Pancreas (tissue), 10 donors: ENCODE data around the gene CIB1. TPM values are rescaled to one million over a fixed set of nuclear protein-coding genes. Genes with fewer than 3 reads are reported as not detected.

Experiments
- ATAC-seq, 4 donors: fragments of 200-7000 bp; cut with Tn5 transposase; one replicate each; pipeline versions ENCODE4 v1.8.0 to v1.9.1; 2020; ENCODE audit warnings: mild to moderate bottlenecking in 4 of 4, moderate library complexity in 4 of 4
- DNase-seq, 6 donors: peaks; one replicate each; pipeline ENCODE4 v3.0.0-alpha.2; 2020
- FAIRE-seq: peaks from 2 replicates; lab custom pipeline; 2012; peaks lifted over from hg19 to GRCh38; lab: Jason Lieb, UNC
- H3K27ac ChIP-seq, 4 donors: fragments of 200-600 bp; sonication (generic); 1 replicate in 3 of 4; 2 replicates in 1 of 4; pipeline versions ENCODE4 v1.5.0 to v1.8.0; 2020
- H3K27me3 ChIP-seq, 4 donors: fragments of 200-600 bp; one replicate each; pipeline ENCODE4 v1.8.0; 2021
- H3K36me3 ChIP-seq, 3 donors: fragments of 200-600 bp; sonication (generic) in 1 of 3; one replicate each; pipeline versions ENCODE4 v1.5.0 to v1.8.0; 2020 to 2021
- H3K4me1 ChIP-seq, 3 donors: fragments of 200-600 bp; one replicate each; pipeline ENCODE4 v1.8.0; 2021
- H3K4me3 ChIP-seq, 4 donors: fragments of 200-600 bp; sonication (generic) in 2 of 4; one replicate each; pipeline versions ENCODE4 v1.5.0 to v1.8.0; 2020 to 2021
- H3K9me3 ChIP-seq, 4 donors: fragments of 200-600 bp; one replicate each; pipeline ENCODE4 v1.8.0; 2021
- WGBS, 2 donors: extraction: QIAGEN DNeasy Blood & Tissue Kit; methylation state at CpG; one replicate each; pipeline ENCODE4 v1.1.7; 2013; 5-methylcytosine and 5-hydroxymethylcytosine counted together
- intact Hi-C, 3 donors: fragments of 100-400 bp; cut with DNase I; formaldehyde crosslinking; loops; one replicate each; pipeline versions ENCODE4 v1.11.1 to v1.14.2; 2022
- polyA plus RNA-seq, 2 donors: library from polyadenylated mRNA; stranded (reverse); fragments of 200-250 nt; gene quantifications; one replicate each; pipeline ENCODE4 v1.2.3, GENCODE V29; 2013
- total RNA-seq, 6 donors: library from RNA; stranded (reverse); fragmentation: NEBNext Ultra II Directional in 4 of 6; extraction: Animal tissue kit (Norgen Biotek cat#: 25700) in 4 of 6; gene quantifications; one replicate each; pipeline versions ENCODE4 v1.2.1 to v1.2.4, GENCODE V29; 2021 to 2023
- TF ChIP-seq, protein P1 (sequence below), 4 donors: fragments of 200-600 bp; sonication (generic) in 3 of 4; IDR thresholded peaks; one replicate each; pipeline versions ENCODE4 v1.5.0 to v1.8.0; 2021; ENCODE audit warnings: antibody characterized with exemption in 4 of 4
- donor health status: healthy with polysubstance abuse.
- donor health status: DM: no; HTN: no; CAD: no; lungs with moderate emphysema.
- donor health status: DM: no; HTN: no; CAD: no.
- donor health status: control.
- donor health status: control.
- donor health status: Bipolar disorder and iron deficiency.
- donor health status: DM: yes; HTN: yes; CAD: no.
- donor health status: DM: no; HTN: no; CAD: no.
- donor health status: DM: no; HTN: no; CAD: no.
- donor health status: DM: yes; HTN: yes; CAD: no.

Gene CIB1
- total and polyA plus RNA-seq, 8 donors, result 70.4 to 162 (median 82.9) TPM

DNA sequence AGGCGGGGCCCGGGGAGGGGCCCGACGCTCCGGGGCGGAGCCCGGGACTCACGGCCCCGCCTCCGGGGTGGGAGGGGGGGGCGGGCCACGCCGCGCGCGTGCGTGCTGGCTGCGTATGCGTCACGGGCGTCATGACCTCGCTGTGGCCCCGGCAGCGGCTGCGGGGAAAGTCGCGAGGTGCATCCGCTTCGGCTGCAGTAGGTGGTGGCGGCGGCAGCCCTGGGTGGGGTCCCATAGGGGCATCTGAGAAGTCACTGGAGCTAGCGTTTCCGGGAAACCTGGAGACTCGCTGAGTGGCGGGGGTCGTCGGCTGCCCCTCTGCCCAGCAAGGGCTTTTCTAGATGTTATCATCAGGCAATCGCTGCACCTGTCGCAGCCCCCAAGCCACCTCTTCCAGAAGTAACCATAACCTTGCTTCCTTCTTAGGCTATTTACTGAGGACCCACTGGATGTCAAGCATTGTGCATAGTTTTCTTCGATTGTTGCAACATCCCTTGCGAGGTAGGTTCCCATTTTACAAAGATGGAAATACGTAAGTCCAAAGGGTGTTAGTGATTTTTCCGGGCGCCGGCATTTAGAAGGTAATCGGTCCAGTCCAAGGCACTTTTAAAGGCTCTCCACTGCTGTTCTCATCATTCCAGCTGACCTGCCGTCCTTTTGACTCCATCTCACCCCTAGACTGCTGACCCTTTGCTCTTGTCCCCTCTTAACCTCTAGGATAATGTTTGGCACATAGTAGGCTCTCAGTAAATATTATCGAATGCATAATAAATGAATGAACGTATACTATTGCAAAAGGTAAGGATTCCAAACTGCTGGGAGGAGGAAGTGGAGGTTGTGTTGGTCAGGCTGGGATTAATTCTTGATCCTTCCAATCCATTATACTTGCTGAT is 601 bp upstream of the CIB1 start, which contains the start of gene GDPGP1:
TSS of gene GDPGP1 (plus strand) at position 114 of the 893 bp plus-strand sequence. CDS start 6,700 bp downstream, outside the sequence.
- peak in 2 of 6 donors; percentile 12 to 31 for DNase-seq

DNA sequence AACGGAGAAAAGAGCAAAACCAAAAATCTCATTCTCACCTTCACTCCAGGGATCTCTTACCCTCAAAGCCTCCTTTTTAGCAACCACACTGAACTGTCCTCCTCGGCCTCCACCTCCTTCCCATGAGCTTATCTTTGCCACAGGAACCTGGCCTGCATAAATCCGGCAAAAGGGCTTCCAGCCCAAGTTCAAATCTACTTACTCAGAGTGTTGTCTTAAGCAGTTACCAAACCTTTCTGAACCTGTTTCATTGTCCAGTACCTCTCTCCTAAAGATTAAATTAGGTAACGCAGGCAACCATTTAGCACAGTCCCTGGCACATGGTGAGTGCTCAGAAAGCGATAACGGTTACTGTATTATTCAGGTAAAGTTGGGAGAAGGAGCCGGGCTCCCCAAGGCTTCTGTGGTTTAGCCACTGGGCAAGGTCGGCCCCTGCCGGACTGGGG is 777 bp downstream of the CIB1 start:
- FAIRE-seq, result no peak
- Histone ChIP-seq H3K4me1 (peaks cover 27 to 45% (median 37%) of the 10 kb centered on the region in 3 donors), H3K27ac (peak overlapping the region; percentile 87 to 98 (median 93)), H3K27me3 (no peaks in the 10 kb centered on the region), H3K9me3 (no peaks in the 10 kb centered on the region), H3K4me3 (peak overlapping the region; percentile 60 to 90 (median 74)), H3K36me3 (peaks cover 0 to 15% (median 3%) of the 10 kb centered on the region in 3 donors)
- intact Hi-C loops, result no loop called here
- TF ChIP-seq, protein P1, sequence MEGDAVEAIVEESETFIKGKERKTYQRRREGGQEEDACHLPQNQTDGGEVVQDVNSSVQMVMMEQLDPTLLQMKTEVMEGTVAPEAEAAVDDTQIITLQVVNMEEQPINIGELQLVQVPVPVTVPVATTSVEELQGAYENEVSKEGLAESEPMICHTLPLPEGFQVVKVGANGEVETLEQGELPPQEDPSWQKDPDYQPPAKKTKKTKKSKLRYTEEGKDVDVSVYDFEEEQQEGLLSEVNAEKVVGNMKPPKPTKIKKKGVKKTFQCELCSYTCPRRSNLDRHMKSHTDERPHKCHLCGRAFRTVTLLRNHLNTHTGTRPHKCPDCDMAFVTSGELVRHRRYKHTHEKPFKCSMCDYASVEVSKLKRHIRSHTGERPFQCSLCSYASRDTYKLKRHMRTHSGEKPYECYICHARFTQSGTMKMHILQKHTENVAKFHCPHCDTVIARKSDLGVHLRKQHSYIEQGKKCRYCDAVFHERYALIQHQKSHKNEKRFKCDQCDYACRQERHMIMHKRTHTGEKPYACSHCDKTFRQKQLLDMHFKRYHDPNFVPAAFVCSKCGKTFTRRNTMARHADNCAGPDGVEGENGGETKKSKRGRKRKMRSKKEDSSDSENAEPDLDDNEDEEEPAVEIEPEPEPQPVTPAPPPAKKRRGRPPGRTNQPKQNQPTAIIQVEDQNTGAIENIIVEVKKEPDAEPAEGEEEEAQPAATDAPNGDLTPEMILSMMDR (IDR thresholded peaks at IDR 0.05), result peak in 3 of 4 donors; percentile 21 to 47 (median 25)
- no peak for ATAC-seq
- peak in 2 of 6 donors; percentile 30 to 42 for DNase-seq
- WGBS, 2 donors, result 3 to 6% methylated on average over 9 of the region's 9 CpGs

More for the DNA sequence above, 601 bp upstream of the CIB1 start, which contains the start of gene GDPGP1:
- no peak for FAIRE-seq
- Histone ChIP-seq H3K9me3 (no peaks in the 10 kb centered on the region), H3K36me3 (peaks cover 0 to 8% (median 0%) of the 10 kb centered on the region in 3 donors), H3K27ac (peak within 1 kb of the TSS; percentile 87 to 98 (median 93)), H3K4me1 (peaks cover 15 to 33% (median 25%) of the 10 kb centered on the region in 3 donors), H3K4me3 (peak within 1 kb of the TSS; percentile 60 to 90 (median 74)), H3K27me3 (no peaks in the 10 kb centered on the region)
- intact Hi-C loops, result no loop called here
- 2% methylated on average over 43 to 49 of the region's 49 CpGs for WGBS, 2 donors
- TF ChIP-seq, protein P1 (IDR thresholded peaks at IDR 0.05), result no peak
- ATAC-seq, result no peak

DNA sequence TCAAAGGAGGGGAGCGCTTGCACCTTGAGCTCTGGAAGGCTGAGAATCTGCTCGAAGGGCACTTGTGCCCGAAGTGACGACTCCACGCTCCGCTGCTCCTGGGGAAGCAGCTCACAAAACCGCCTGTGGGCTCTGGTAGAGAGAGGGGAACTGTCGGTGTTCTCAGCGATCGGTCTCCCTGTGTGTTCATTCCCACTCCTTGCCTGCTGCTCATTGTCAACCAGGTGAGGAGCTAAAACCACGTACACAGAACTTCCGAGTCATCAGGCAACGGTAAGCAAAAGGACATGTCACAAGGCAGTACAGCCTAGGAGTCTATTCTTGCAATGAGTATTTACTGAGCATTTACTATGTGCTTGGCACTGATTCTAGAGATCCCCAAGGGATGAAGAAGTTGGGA is 1.5 kb downstream of the CIB1 start:
- WGBS, 2 donors, result 40 to 41% methylated on average over 13 of the region's 13 CpGs
- ATAC-seq (no peak), DNase-seq (peak in 1 of 6 donors; percentile 35), FAIRE-seq (no peak)
- peak overlapping the region in 3 of 4 donors; percentile 60 to 90 (median 89) for H3K4me3 ChIP-seq
- H3K27ac ChIP-seq, result peak overlapping the region; percentile 87 to 98 (median 93)
- H3K36me3 ChIP-seq, result peaks cover 0 to 15% (median 3%) of the 10 kb centered on the region in 3 donors
- TF ChIP-seq, protein P1 (IDR thresholded peaks at IDR 0.05), result no peak
- no peaks in the 10 kb centered on the region for H3K27me3 ChIP-seq
- no peaks in the 10 kb centered on the region for H3K9me3 ChIP-seq
- peaks cover 34 to 53% (median 45%) of the 10 kb centered on the region in 3 donors for H3K4me1 ChIP-seq
- intact Hi-C loops, result no loop called here

DNA sequence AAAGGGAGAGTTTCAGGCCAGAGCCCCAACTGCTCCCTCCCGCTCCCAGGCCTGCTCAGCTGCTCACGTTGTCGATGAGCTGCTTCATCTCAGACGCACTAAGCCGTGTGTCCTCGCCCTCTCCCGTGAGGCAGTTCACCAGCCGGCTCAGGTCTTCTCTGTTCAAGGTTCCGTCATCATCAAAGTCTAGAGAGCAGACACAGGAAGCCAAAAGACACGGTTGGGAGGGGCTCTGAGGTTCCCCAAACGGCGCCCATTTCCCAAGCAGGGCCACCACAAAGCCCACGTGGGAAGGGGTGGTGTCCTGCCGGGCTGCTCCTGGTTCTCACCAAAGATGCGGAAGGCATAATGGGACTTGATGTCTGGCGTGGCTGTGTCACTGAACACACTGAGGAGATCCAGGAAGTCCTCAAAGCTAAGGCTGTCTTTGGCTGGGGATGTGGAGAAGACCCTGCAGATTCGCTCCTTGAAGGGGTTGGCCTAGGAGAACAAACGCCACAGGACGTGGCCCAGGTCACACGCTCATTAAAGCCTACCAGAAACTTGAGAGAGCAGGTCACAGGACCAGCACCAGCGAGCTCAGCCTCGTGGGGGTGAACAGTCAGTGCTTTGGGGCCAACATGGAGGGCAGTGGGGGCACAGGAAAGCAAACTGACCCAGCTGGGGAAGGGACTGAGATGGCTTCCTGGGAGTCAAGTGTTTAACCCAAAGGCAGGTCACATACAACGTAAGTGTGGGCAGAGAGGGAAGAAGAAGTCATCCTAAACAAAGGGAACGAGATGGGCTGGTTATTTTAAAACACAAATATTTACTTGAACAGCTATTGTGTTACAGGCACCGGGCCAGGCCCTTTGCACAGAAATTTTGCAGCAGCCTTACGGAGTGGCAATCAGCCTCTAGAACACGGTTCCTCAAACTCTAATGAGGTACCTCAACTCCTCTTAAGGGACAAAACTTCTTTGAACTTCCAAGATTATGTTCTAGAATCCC is 2.4 kb downstream of the CIB1 start:
- Histone ChIP-seq H3K9me3 (no peaks in the 10 kb centered on the region), H3K27me3 (no peaks in the 10 kb centered on the region), H3K27ac (peak overlapping the region; percentile 78 to 90 (median 85)), H3K36me3 (peaks cover 0 to 20% (median 3%) of the 10 kb centered on the region in 3 donors), H3K4me3 (peak overlapping the region in 3 of 4 donors; percentile 60 to 90 (median 89)), H3K4me1 (peaks cover 38 to 57% (median 47%) of the 10 kb centered on the region in 3 donors)
- intact Hi-C loops, result no loop called here
- WGBS, 2 donors, result 36 to 43% methylated on average over 27 of the region's 27 CpGs
- ATAC-seq (no peak), DNase-seq (peak in 4 of 6 donors; percentile 43 to 67 (median 52)), FAIRE-seq (no peak)
- TF ChIP-seq, protein P1 (IDR thresholded peaks at IDR 0.05), result no peak
